Left colon (tissue), 2 donors: ENCODE measurements around the gene ACTRT3. TPM values are rescaled to one million over a fixed set of nuclear protein-coding genes. Genes with fewer than 3 reads are reported as not detected.
"Not testable (repeated sequence)": the region's sequence is repeated elsewhere in the genome, so short reads cannot be mapped to it uniquely, and the experiment has no call there.

Experiments used
- ATAC-seq: fragments of 200-7000 bp; cut with Tn5 transposase; one replicate; pipeline ENCODE4 v1.9.1; 2020; ENCODE audit warnings: mild to moderate bottlenecking, moderate library complexity
- DNase-seq, 2 donors: peaks; one replicate each; pipeline ENCODE4 v3.0.0-alpha.2; 2020
- intact Hi-C, 2 donors: fragments of 100-400 bp; cut with DNase I in 1 of 2; cut with micrococcal nuclease in 1 of 2; formaldehyde crosslinking; loops; one replicate each; pipeline versions ENCODE4 v1.11.2 to v1.14.0; 2022; cut with DNase I, micrococcal nuclease
- total RNA-seq, 2 donors: library from RNA; stranded (reverse); fragmentation: NEBNext Ultra II Directional; extraction: Animal tissue kit (Norgen Biotek cat#: 25700); gene quantifications; one replicate each; pipeline ENCODE4 v1.2.1, GENCODE V29; 2021
- donor health status: DM: no; HTN: no; CAD: no.
- donor health status: DM: yes; HTN: yes; CAD: no.

The ACTRT3 gene
- total RNA-seq, 2 donors from 2014 or later: 1.1 to 1.5 TPM

GRCh38 chr3:169739067-169739466, 30.3 kb downstream of the ACTRT3 start:
- ATAC-seq: no peak
- intact Hi-C loops: no loop called here

GRCh38 chr3:169731857-169732256, 37.5 kb downstream of the ACTRT3 start:
- ATAC-seq, intact Hi-C loops, DNase-seq: not testable (repeated sequence)

More at GRCh38 chr3:169739067-169739466, 30.3 kb downstream of the ACTRT3 start:
- DNase-seq: no peak

GRCh38 chr3:169722724-169723123, 46.6 kb downstream of the ACTRT3 start:
- ATAC-seq: no peak
- intact Hi-C loops: no loop called here
- no peak for DNase-seq

GRCh38 chr3:169718415-169718814, 50.9 kb downstream of the ACTRT3 start:
- DNase-seq, ATAC-seq, intact Hi-C loops: not testable (repeated sequence)

Other genes with a start within 250 kb of the ACTRT3 start
- 100 to 1,000 TPM in 1 of 2 donors, 10 to 100 TPM in 1; 73.2 to 140 TPM for gene MECOM, start 105.8 kb downstream of the ACTRT3 start, total RNA-seq
- 1 to 10 TPM in 1 of 2 donors, not detected in 1; 4.8 TPM for gene TERC, start 4.5 kb downstream of the ACTRT3 start, total RNA-seq
- 10 to 100 TPM; 10.3 to 12.0 TPM for gene MYNN, start 3.8 kb upstream of the ACTRT3 start, total RNA-seq
- under 1 TPM in 1 of 2 donors, not detected in 1; 0.22 TPM for gene LRRIQ4, start 43.3 kb upstream of the ACTRT3 start, total RNA-seq
- gene LRRC34, start 43.3 kb upstream of the ACTRT3 start, total RNA-seq: under 1 TPM; 0.24 to 0.39 TPM
- 10 to 100 TPM; 38.5 to 62.9 TPM for gene LRRC31, start 100.4 kb upstream of the ACTRT3 start, total RNA-seq
- not detected for gene SAMD7, start 142.0 kb upstream of the ACTRT3 start, total RNA-seq
- 10 to 100 TPM; 80.8 to 87.0 TPM for gene SEC62, start 197.2 kb upstream of the ACTRT3 start, total RNA-seq